ENCODE measurements around the gene SLF1.

DNA sequence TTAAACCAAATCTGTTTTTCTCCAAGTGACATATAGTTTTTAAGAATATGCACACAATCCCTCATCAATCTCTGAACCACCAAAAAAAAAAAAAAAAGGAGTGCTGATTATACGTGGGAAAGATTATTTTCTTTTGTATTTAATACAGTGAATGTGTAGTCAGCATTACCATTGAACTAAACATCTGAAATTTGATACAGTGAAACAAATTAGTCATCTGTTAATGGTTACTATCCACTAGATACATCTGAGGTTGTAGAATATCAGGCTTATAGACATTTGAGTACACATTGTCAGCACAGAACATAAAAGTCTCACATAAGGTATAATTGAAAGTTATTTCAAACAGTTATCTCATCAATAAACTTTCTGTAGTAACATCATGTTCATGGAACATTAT, 87.0 kb downstream of the SLF1 start:
- TF ChIP-seq, protein P1, sequence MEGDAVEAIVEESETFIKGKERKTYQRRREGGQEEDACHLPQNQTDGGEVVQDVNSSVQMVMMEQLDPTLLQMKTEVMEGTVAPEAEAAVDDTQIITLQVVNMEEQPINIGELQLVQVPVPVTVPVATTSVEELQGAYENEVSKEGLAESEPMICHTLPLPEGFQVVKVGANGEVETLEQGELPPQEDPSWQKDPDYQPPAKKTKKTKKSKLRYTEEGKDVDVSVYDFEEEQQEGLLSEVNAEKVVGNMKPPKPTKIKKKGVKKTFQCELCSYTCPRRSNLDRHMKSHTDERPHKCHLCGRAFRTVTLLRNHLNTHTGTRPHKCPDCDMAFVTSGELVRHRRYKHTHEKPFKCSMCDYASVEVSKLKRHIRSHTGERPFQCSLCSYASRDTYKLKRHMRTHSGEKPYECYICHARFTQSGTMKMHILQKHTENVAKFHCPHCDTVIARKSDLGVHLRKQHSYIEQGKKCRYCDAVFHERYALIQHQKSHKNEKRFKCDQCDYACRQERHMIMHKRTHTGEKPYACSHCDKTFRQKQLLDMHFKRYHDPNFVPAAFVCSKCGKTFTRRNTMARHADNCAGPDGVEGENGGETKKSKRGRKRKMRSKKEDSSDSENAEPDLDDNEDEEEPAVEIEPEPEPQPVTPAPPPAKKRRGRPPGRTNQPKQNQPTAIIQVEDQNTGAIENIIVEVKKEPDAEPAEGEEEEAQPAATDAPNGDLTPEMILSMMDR (IDR thresholded peaks at IDR 0.05) = no peak
- TF ChIP-seq POLR2A (IDR thresholded peaks at IDR 0.05) = no peak

All from testis (tissue), 2 donors.